IMR-90 (cell line): ENCODE results near the gene PTPN11. TPM values are rescaled to one million over a fixed set of nuclear protein-coding genes. Genes with fewer than 3 reads are reported as not detected.
"Not testable (repeated sequence)": the region's sequence is repeated elsewhere in the genome, so short reads cannot be mapped to it uniquely, and the experiment has no call there.

Source experiments
- ATAC-seq: fragments of 200-7000 bp; cut with Tn5 transposase; 2 replicates; pipeline ENCODE4 v1.9.1; 2020; ENCODE audit warnings: low read depth, mild to moderate bottlenecking, moderate library complexity
- BruUV-seq: library from RNA; stranded (reverse); fragments of 400-500 nt; replicated peaks from 2 replicates; lab custom pipeline; 2021; lab: Mats Ljungman, UMichigan
- CTCF ChIA-PET: fragments of 300-600 bp; formaldehyde crosslinking; extraction: SDS; loops from one replicate; lab custom pipeline; 2021; ENCODE audit warnings: antibody characterized with exemption; lab: Yijun Ruan, JAX
- POLR2A ChIA-PET: fragments of 300-600 bp; sonication (Branson Sonifier 250); formaldehyde crosslinking; loops from one replicate; lab custom pipeline; 2022; ENCODE audit warnings: antibody characterized with exemption; ENCODE audit not compliant: unreplicated experiment; lab: Charles Lee
- DNase-seq: peaks from one replicate; pipeline ENCODE4 v3.0.0; 2013
- H2AFZ ChIP-seq: replicated peaks from 2 replicates; pipeline ENCODE3; 2013; ENCODE audit warnings: low read length, mild to moderate bottlenecking; ENCODE audit not compliant: poor library complexity
- H2AK5ac ChIP-seq: 2 replicates; pipeline ENCODE4 v1.6.1; 2013; ENCODE audit warnings: low read depth, low read length, inconsistent platforms
- H2AK9ac ChIP-seq: replicated peaks from 2 replicates; pipeline ENCODE3; 2013; ENCODE audit warnings: mild to moderate bottlenecking, low read depth, low read length, moderate library complexity; ENCODE audit not compliant: poor library complexity
- H2BK120ac ChIP-seq: 2 replicates; pipeline ENCODE4 v1.6.1; 2013; ENCODE audit warnings: low read depth, low read length, inconsistent platforms
- H2BK15ac ChIP-seq: 3 replicates; pipeline ENCODE4 v1.6.1; 2013; ENCODE audit warnings: low read depth, low read length, inconsistent platforms
- H2BK20ac ChIP-seq: 2 replicates; pipeline ENCODE4 v1.6.1; 2013; ENCODE audit warnings: low read depth, mild to moderate bottlenecking, inconsistent platforms, low read length, moderate library complexity
- H2BK5ac ChIP-seq: 2 replicates; pipeline ENCODE4 v1.6.1; 2013; ENCODE audit warnings: mild to moderate bottlenecking, low read depth, low read length, inconsistent platforms; ENCODE audit not compliant: poor library complexity, severe bottlenecking
- H3K14ac ChIP-seq: replicated peaks from 2 replicates; pipeline ENCODE4 v1.6.1; 2013; ENCODE audit warnings: low read depth, low read length, inconsistent platforms
- H3K18ac ChIP-seq: 2 replicates; pipeline ENCODE4 v1.6.1; 2013; ENCODE audit warnings: low read depth, low read length, control low read depth
- H3K23ac ChIP-seq: 2 replicates; pipeline ENCODE4 v1.6.1; 2013; ENCODE audit warnings: low read depth, low read length, inconsistent platforms
- H3K27ac ChIP-seq: 2 replicates; pipeline ENCODE4 v1.5.1; 2013; ENCODE audit warnings: mild to moderate bottlenecking, control low read depth, low read length; ENCODE audit not compliant: insufficient read depth
- H3K27me3 ChIP-seq: 2 replicates; pipeline ENCODE4 v1.6.1; 2013; ENCODE audit warnings: low read length; ENCODE audit not compliant: control insufficient read depth, insufficient read depth
- H3K36me3 ChIP-seq: 2 replicates; pipeline ENCODE4 v1.6.1; 2013; ENCODE audit warnings: low read length, mixed read lengths; ENCODE audit not compliant: control insufficient read depth, insufficient read depth
- H3K4ac ChIP-seq: 2 replicates; pipeline ENCODE4 v1.6.1; 2013; ENCODE audit warnings: low read depth, low read length, inconsistent platforms
- H3K4me1 ChIP-seq: 2 replicates; pipeline ENCODE4 v1.6.1; 2013; ENCODE audit warnings: low read length, mixed read lengths; ENCODE audit not compliant: control insufficient read depth, insufficient read depth
- H3K4me2 ChIP-seq: 2 replicates; pipeline ENCODE4 v1.6.1; 2013; ENCODE audit warnings: low read depth, mild to moderate bottlenecking, control low read depth, low read length, moderate library complexity
- H3K4me3 ChIP-seq: 2 replicates; pipeline ENCODE4 v1.5.1; 2013; ENCODE audit warnings: low read depth, mild to moderate bottlenecking, control low read depth, low read length, moderate library complexity; ENCODE audit not compliant: insufficient read depth
- H3K56ac ChIP-seq: 2 replicates; pipeline ENCODE4 v1.6.1; 2013; ENCODE audit warnings: low read length, inconsistent platforms; ENCODE audit not compliant: insufficient read depth; ENCODE audit errors: extremely low read depth
- H3K79me1 ChIP-seq, 2 experiments: 2 replicates each; pipeline ENCODE4 v1.6.1; 2013; ENCODE audit warnings: low read length in 2 of 2, inconsistent platforms in 1 of 2, low read depth in 1 of 2
- H3K9ac ChIP-seq: 2 replicates; pipeline ENCODE4 v1.6.1; 2013; ENCODE audit warnings: low read depth, low read length, control low read depth
- H3K9me1 ChIP-seq: 2 replicates; pipeline ENCODE4 v1.6.1; 2013; ENCODE audit warnings: low read length, inconsistent platforms; ENCODE audit not compliant: insufficient read depth
- H3K9me3 ChIP-seq: 2 replicates; pipeline ENCODE4 v1.6.1; 2013; ENCODE audit warnings: low read length; ENCODE audit not compliant: control insufficient read depth, insufficient read depth
- H4K20me1 ChIP-seq: 2 replicates; pipeline ENCODE4 v1.6.1; 2013; ENCODE audit warnings: low read length, inconsistent platforms; ENCODE audit not compliant: insufficient read depth
- H4K5ac ChIP-seq: 2 replicates; pipeline ENCODE4 v1.6.1; 2013; ENCODE audit warnings: mild to moderate bottlenecking, low read depth, low read length, control low read depth
- H4K8ac ChIP-seq, 2 experiments: 2 replicates each; pipeline ENCODE4 v1.6.1; 2013; ENCODE audit warnings: low read depth in 2 of 2, low read length in 2 of 2, control low read depth in 1 of 2, inconsistent platforms in 1 of 2
- H4K91ac ChIP-seq: 2 replicates; pipeline ENCODE4 v1.6.1; 2013; ENCODE audit warnings: low read depth, low read length, inconsistent platforms; ENCODE audit not compliant: insufficient read depth
- WGBS, 2 experiments: methylation state at CpG; one replicate each; pipeline versions ENCODE4 v1.1.5 to v1.1.7; 2013; ENCODE audit warnings: missing lambda C conversion rate in 2 of 2; ENCODE audit not compliant: insufficient read length in 1 of 2; ENCODE audit errors: extremely low coverage in 2 of 2; 5-methylcytosine and 5-hydroxymethylcytosine counted together
- dilution Hi-C: fragments of 300-500 bp; cut with HindIII; formaldehyde crosslinking; loops from one replicate; pipeline ENCODE4 v1.14.3; 2018; ENCODE audit warnings: low sequenced_read_pairs; ENCODE audit not compliant: unreplicated experiment
- in situ Hi-C: fragments of 300-500 bp; cut with MboI; formaldehyde crosslinking; loops from 3 replicates; pipeline ENCODE4 v1.14.3; 2019; ENCODE audit warnings: low sequenced_read_pairs, inconsistent platforms, mixed read lengths
- intact Hi-C: fragments of 100-400 bp; cut with micrococcal nuclease; formaldehyde crosslinking; loops from 2 replicates; pipeline ENCODE4 v1.10.0; 2022
- polyA plus RNA-seq, 3 experiments: library from polyadenylated mRNA; depleted of rRNA; stranded (reverse); fragments of >200 nt; gene quantifications; 2 replicates each; pipeline ENCODE4 v1.2.3, GENCODE V29; 2012; ENCODE audit warnings: low replicate concordance in 1 of 3
- total RNA-seq: library from RNA; depleted of rRNA; stranded (reverse); fragments of >200 nt; gene quantifications from 2 replicates; pipeline ENCODE4 v1.2.3, GENCODE V29; 2012

Gene PTPN11
- total and polyA plus RNA-seq, 2 of the 4 experiments (the other 2 are of a cell fraction): 52.9 to 135 TPM

DNA sequence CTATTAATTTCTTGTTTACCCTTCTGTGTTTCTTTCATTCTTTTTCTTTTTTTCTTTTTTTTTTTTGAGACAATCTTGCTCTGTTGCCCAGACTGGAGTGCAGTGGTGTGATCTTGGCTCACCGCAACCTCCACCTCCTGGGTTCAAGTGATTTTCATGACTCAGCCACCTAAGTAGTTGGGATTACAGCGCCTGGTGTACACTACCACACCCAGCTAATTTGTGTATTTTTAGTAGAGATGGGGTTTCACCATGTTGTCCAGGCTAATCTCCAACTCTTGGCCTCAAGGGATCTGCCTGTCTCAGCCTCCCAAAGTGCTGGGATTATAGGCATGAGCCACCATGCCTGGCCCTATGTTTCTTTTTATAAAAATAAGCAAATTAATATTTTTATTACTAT is 29.4 kb downstream of the PTPN11 start:
- H3K36me3 ChIP-seq: peaks cover 16% of the 10 kb centered on the region
- H4K8ac ChIP-seq, H2AK5ac ChIP-seq, H4K5ac ChIP-seq, H3K4me3 ChIP-seq, H3K9me1 ChIP-seq, H4K91ac ChIP-seq, BruUV-seq, dilution Hi-C loops, DNase-seq, H3K9me3 ChIP-seq, ATAC-seq, H3K56ac ChIP-seq, H3K9ac ChIP-seq, H2AFZ ChIP-seq, H2AK9ac ChIP-seq, H2BK120ac ChIP-seq, intact Hi-C loops, H3K27me3 ChIP-seq, H2BK15ac ChIP-seq, H3K23ac ChIP-seq, H4K20me1 ChIP-seq, H3K18ac ChIP-seq, POLR2A ChIA-PET, H3K14ac ChIP-seq, H2BK20ac ChIP-seq, H2BK5ac ChIP-seq, H3K4ac ChIP-seq, H3K4me2 ChIP-seq, H3K4me1 ChIP-seq, H3K27ac ChIP-seq, in situ Hi-C loops: not testable (repeated sequence)
- H3K79me1 ChIP-seq: peaks cover 28% of the 10 kb centered on the region in 2 experiments
- CTCF ChIA-PET: interaction anchor here (0.7 kb wide), 1 partner anchor 12 kb away, joined by 3 read pairs; no protein-coding TSS in a partner anchor
- WGBS, 2 experiments: no CpG with 5 or more reads among the region's 2 CpGs
